ENCODE results near the gene AMACR. TPM values are rescaled to one million over a fixed set of nuclear protein-coding genes. Genes with fewer than 3 reads are reported as not detected.
A peak's percentile ranks its signal among the peaks of the same experiment; 100 is the strongest.

AMACR gene
- total and polyA plus RNA-seq, 9 of the 15 experiments (the other 6 are each of a cell fraction or from before 2014, with no cell fraction given): 0.72 to 4.6 (median 4.0) TPM

DNA sequence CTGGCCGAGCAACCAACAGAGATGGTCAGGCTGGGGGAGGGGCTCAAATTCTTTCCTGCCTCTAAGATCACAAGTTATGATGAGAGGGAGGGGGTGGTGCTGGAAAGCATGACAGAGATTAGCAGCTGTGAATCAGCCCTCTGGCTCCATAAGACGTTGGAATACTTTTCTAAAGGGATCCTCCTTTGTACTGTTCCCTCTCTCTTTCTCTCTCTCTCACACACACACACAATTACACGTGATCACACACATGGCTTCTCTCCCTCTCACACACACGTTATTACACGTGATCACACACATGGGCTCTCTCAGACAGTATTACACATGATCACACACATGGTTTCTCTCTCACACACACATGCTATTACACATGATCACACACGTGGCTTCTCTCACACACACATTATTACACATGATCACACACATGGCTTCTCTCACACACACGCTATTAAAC is 23.2 kb downstream of the AMACR start, which contains the start of gene SLC45A2 (continued):
- TF ChIP-seq, protein P1, sequence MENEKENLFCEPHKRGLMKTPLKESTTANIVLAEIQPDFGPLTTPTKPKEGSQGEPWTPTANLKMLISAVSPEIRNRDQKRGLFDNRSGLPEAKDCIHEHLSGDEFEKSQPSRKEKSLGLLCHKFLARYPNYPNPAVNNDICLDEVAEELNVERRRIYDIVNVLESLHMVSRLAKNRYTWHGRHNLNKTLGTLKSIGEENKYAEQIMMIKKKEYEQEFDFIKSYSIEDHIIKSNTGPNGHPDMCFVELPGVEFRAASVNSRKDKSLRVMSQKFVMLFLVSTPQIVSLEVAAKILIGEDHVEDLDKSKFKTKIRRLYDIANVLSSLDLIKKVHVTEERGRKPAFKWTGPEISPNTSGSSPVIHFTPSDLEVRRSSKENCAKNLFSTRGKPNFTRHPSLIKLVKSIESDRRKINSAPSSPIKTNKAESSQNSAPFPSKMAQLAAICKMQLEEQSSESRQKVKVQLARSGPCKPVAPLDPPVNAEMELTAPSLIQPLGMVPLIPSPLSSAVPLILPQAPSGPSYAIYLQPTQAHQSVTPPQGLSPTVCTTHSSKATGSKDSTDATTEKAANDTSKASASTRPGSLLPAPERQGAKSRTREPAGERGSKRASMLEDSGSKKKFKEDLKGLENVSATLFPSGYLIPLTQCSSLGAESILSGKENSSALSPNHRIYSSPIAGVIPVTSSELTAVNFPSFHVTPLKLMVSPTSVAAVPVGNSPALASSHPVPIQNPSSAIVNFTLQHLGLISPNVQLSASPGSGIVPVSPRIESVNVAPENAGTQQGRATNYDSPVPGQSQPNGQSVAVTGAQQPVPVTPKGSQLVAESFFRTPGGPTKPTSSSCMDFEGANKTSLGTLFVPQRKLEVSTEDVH (IDR thresholded peaks at IDR 0.05; ENCODE audit: low read depth, partially characterized antibody): no peak
- TF ChIP-seq, protein P2, sequence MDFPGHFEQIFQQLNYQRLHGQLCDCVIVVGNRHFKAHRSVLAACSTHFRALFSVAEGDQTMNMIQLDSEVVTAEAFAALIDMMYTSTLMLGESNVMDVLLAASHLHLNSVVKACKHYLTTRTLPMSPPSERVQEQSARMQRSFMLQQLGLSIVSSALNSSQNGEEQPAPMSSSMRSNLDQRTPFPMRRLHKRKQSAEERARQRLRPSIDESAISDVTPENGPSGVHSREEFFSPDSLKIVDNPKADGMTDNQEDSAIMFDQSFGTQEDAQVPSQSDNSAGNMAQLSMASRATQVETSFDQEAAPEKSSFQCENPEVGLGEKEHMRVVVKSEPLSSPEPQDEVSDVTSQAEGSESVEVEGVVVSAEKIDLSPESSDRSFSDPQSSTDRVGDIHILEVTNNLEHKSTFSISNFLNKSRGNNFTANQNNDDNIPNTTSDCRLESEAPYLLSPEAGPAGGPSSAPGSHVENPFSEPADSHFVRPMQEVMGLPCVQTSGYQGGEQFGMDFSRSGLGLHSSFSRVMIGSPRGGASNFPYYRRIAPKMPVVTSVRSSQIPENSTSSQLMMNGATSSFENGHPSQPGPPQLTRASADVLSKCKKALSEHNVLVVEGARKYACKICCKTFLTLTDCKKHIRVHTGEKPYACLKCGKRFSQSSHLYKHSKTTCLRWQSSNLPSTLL (IDR thresholded peaks at IDR 0.05): peak; percentile 26; the same call in 1 of the 2 replicates
- TF ChIP-seq, protein P3, sequence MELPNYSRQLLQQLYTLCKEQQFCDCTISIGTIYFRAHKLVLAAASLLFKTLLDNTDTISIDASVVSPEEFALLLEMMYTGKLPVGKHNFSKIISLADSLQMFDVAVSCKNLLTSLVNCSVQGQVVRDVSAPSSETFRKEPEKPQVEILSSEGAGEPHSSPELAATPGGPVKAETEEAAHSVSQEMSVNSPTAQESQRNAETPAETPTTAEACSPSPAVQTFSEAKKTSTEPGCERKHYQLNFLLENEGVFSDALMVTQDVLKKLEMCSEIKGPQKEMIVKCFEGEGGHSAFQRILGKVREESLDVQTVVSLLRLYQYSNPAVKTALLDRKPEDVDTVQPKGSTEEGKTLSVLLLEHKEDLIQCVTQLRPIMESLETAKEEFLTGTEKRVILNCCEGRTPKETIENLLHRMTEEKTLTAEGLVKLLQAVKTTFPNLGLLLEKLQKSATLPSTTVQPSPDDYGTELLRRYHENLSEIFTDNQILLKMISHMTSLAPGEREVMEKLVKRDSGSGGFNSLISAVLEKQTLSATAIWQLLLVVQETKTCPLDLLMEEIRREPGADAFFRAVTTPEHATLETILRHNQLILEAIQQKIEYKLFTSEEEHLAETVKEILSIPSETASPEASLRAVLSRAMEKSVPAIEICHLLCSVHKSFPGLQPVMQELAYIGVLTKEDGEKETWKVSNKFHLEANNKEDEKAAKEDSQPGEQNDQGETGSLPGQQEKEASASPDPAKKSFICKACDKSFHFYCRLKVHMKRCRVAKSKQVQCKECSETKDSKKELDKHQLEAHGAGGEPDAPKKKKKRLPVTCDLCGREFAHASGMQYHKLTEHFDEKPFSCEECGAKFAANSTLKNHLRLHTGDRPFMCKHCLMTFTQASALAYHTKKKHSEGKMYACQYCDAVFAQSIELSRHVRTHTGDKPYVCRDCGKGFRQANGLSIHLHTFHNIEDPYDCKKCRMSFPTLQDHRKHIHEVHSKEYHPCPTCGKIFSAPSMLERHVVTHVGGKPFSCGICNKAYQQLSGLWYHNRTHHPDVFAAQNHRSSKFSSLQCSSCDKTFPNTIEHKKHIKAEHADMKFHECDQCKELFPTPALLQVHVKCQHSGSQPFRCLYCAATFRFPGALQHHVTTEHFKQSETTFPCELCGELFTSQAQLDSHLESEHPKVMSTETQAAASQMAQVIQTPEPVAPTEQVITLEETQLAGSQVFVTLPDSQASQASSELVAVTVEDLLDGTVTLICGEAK (IDR thresholded peaks at IDR 0.05): 0 out of 2 replicates have a peak, but pooled peaks have one; percentile 14
- TF ChIP-seq, protein P3 (CRISPR knock-in tag; IDR thresholded peaks at IDR 0.05): no peak
- TF ChIP-seq SMARCE1 (IDR thresholded peaks at IDR 0.05) (0 out of 2 replicates have a peak, but pooled peaks have one; percentile 13), CREBBP (IDR thresholded peaks at IDR 0.05; ENCODE audit: low read depth, low read length) (no peak), FIP1L1 (IDR thresholded peaks at IDR 0.05; ENCODE audit: low read depth, low read length, poor library complexity, severe bottlenecking) (no peak), ZNF75A (CRISPR knock-in tag; IDR thresholded peaks at IDR 0.05) (no peak)
- TF ChIP-seq, protein P4, sequence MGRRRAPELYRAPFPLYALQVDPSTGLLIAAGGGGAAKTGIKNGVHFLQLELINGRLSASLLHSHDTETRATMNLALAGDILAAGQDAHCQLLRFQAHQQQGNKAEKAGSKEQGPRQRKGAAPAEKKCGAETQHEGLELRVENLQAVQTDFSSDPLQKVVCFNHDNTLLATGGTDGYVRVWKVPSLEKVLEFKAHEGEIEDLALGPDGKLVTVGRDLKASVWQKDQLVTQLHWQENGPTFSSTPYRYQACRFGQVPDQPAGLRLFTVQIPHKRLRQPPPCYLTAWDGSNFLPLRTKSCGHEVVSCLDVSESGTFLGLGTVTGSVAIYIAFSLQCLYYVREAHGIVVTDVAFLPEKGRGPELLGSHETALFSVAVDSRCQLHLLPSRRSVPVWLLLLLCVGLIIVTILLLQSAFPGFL (CRISPR knock-in tag; IDR thresholded peaks at IDR 0.05): no peak

Measured in K562 (cell line).